ENCODE results near the gene DPRX.

DNA sequence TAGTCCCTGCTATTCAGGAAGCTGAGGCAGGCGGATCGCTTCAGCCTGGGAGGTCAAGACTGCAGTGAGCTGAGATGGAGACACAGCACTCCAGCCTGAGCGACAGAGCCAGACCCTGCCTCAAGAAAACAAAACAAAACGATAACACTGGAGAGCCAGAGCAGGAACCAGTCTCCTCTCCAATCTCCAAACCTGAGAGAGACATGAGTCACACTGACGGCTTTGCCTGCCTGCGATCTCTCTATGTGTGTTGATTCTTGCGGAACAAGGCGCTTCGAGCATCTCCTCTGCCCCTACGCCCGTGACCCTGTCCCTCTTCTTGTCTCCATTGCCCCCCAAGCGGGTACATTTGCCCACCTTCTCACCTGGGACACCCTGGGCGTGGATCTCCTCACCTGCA is 15.6 kb downstream of the DPRX start:
- no peak for TF ChIP-seq EZH2 (optimal IDR thresholded peaks at IDR 0.05; ENCODE audit: low read depth, low read length)
- TF ChIP-seq, protein P1, sequence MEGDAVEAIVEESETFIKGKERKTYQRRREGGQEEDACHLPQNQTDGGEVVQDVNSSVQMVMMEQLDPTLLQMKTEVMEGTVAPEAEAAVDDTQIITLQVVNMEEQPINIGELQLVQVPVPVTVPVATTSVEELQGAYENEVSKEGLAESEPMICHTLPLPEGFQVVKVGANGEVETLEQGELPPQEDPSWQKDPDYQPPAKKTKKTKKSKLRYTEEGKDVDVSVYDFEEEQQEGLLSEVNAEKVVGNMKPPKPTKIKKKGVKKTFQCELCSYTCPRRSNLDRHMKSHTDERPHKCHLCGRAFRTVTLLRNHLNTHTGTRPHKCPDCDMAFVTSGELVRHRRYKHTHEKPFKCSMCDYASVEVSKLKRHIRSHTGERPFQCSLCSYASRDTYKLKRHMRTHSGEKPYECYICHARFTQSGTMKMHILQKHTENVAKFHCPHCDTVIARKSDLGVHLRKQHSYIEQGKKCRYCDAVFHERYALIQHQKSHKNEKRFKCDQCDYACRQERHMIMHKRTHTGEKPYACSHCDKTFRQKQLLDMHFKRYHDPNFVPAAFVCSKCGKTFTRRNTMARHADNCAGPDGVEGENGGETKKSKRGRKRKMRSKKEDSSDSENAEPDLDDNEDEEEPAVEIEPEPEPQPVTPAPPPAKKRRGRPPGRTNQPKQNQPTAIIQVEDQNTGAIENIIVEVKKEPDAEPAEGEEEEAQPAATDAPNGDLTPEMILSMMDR (IDR thresholded peaks at IDR 0.05; ENCODE audit: low read length): no peak
